WTC11 (cell line): ENCODE data around the gene SLC27A5. TPM values are rescaled to one million over a fixed set of nuclear protein-coding genes. Genes with fewer than 3 reads are reported as not detected.

Experiments used
- ATAC-seq: fragments of 200-7000 bp; cut with Tn5 transposase; 2 replicates; pipeline ENCODE4 v1.10.0; 2021; ENCODE audit warnings: mild to moderate bottlenecking, moderate library complexity
- CTCF ChIA-PET: fragments of 300-600 bp; sonication (Branson Sonifier 250); formaldehyde crosslinking; loops from one replicate; lab custom pipeline; 2021; ENCODE audit warnings: antibody characterized with exemption; lab: Charles Lee
- POLR2A ChIA-PET: fragments of 350-600 bp; sonication (Branson Sonifier 250); formaldehyde crosslinking; loops from one replicate; lab custom pipeline; 2021; ENCODE audit warnings: antibody characterized with exemption; lab: Charles Lee
- DNase-seq: peaks from one replicate; pipeline ENCODE4 v3.0.0; 2021; ENCODE audit warnings: low spot score
- H3K27ac Mint-ChIP-seq: 2 replicates; pipeline ENCODE4 v1.8.0; 2021; ENCODE audit warnings: mixed read lengths
- H3K27me3 Mint-ChIP-seq: 2 replicates; pipeline ENCODE4 v1.8.0; 2021; ENCODE audit warnings: low read depth, mild to moderate bottlenecking, moderate library complexity, mixed read lengths
- H3K36me3 Mint-ChIP-seq: 2 replicates; pipeline ENCODE4 v1.8.0; 2021; ENCODE audit warnings: mixed read lengths
- H3K4me1 Mint-ChIP-seq: 2 replicates; pipeline ENCODE4 v1.8.0; 2022; ENCODE audit warnings: mixed read lengths
- H3K4me3 Mint-ChIP-seq: 2 replicates; pipeline ENCODE4 v1.8.0; 2021; ENCODE audit warnings: mild to moderate bottlenecking, moderate library complexity, mixed read lengths
- H3K9me3 Mint-ChIP-seq: 2 replicates; pipeline ENCODE4 v1.8.0; 2021; ENCODE audit warnings: mixed read lengths
- CREB1 ChIP-seq: sonication (generic); formaldehyde crosslinking; IDR thresholded peaks from 2 replicates; pipeline ENCODE4 v1.8.0; 2023; ENCODE audit warnings: mild to moderate bottlenecking, missing genetic modification reagents
- ELF4 ChIP-seq: sonication (generic); formaldehyde crosslinking; IDR thresholded peaks from 2 replicates; pipeline ENCODE4 v1.8.1; 2022; ENCODE audit warnings: low read depth, mild to moderate bottlenecking, moderate library complexity, missing genetic modification reagents
- FOXK1 ChIP-seq: sonication (generic); formaldehyde crosslinking; IDR thresholded peaks from 2 replicates; pipeline ENCODE4 v1.8.0; 2022; ENCODE audit warnings: mild to moderate bottlenecking, moderate library complexity, missing genetic modification reagents
- FOXP1 ChIP-seq: sonication (generic); formaldehyde crosslinking; IDR thresholded peaks from 2 replicates; pipeline ENCODE4 v1.8.0; 2022; ENCODE audit warnings: missing genetic modification reagents, mild to moderate bottlenecking, moderate library complexity, borderline replicate concordance
- MXD4 ChIP-seq: fragments of 250-450 bp; sonication (Bioruptor Pico); IDR thresholded peaks from 2 replicates; pipeline ENCODE4 v1.8.0; 2021; ENCODE audit warnings: mild to moderate bottlenecking, moderate library complexity, borderline replicate concordance
- NFE2L1 ChIP-seq: sonication (generic); formaldehyde crosslinking; IDR thresholded peaks from 2 replicates; pipeline ENCODE4 v1.8.1; 2023; ENCODE audit warnings: missing genetic modification reagents
- NR2C2 ChIP-seq: sonication (generic); formaldehyde crosslinking; IDR thresholded peaks from 2 replicates; pipeline ENCODE4 v1.8.0; 2022; ENCODE audit warnings: mild to moderate bottlenecking, missing genetic modification reagents
- SMAD3 ChIP-seq: sonication (generic); formaldehyde crosslinking; IDR thresholded peaks from 2 replicates; pipeline ENCODE4 v1.8.0; 2022; ENCODE audit warnings: missing genetic modification reagents, mild to moderate bottlenecking, borderline replicate concordance
- ZNF232 ChIP-seq: sonication (generic); formaldehyde crosslinking; IDR thresholded peaks from 2 replicates; pipeline ENCODE4 v1.8.0; 2022; ENCODE audit warnings: mild to moderate bottlenecking, missing genetic modification reagents
- ZNF317 ChIP-seq: sonication (generic); formaldehyde crosslinking; IDR thresholded peaks from 2 replicates; pipeline ENCODE4 v1.8.1; 2023; ENCODE audit warnings: low read depth, mild to moderate bottlenecking, moderate library complexity, missing genetic modification reagents, borderline replicate concordance
- total RNA-seq: library from RNA; stranded (reverse); gene quantifications from 3 replicates; pipeline ENCODE4 v1.2.3, GENCODE V29; 2021
- TF ChIP-seq, protein P1 (sequence below): fragments of 250-450 bp; sonication (Bioruptor Pico); IDR thresholded peaks from 2 replicates; pipeline ENCODE4 v1.9.0; 2021; ENCODE audit warnings: moderate library complexity, mild to moderate bottlenecking, inconsistent platforms, borderline replicate concordance
- TF ChIP-seq, protein P2 (sequence below): fragments of 250-450 bp; sonication (Bioruptor Pico); IDR thresholded peaks from 2 replicates; pipeline ENCODE4 v1.9.0; 2021; ENCODE audit warnings: mild to moderate bottlenecking, borderline replicate concordance
- TF ChIP-seq, protein P3 (sequence below): fragments of 250-450 bp; sonication (Bioruptor Pico); IDR thresholded peaks from 2 replicates; pipeline ENCODE4 v2.1.2; 2022; ENCODE audit warnings: mild to moderate bottlenecking, moderate library complexity
- TF ChIP-seq, protein P4 (sequence below): sonication (generic); formaldehyde crosslinking; conservative IDR thresholded peaks from 2 replicates; pipeline ENCODE4 v1.8.1; 2023; ENCODE audit warnings: mild to moderate bottlenecking, low read depth, missing genetic modification reagents, moderate library complexity
- TF ChIP-seq, protein P5 (sequence below): sonication (generic); formaldehyde crosslinking; IDR thresholded peaks from 2 replicates; pipeline ENCODE4 v1.8.1; 2023; ENCODE audit warnings: mild to moderate bottlenecking, moderate library complexity, missing genetic modification reagents
- TF ChIP-seq, protein P6 (sequence below): sonication (generic); formaldehyde crosslinking; IDR thresholded peaks from 2 replicates; pipeline ENCODE4 v1.8.1; 2022; ENCODE audit warnings: mild to moderate bottlenecking, moderate library complexity, missing genetic modification reagents
- TF ChIP-seq, protein P7 (sequence below): sonication (generic); formaldehyde crosslinking; IDR thresholded peaks from 2 replicates; pipeline ENCODE4 v1.8.1; 2022; ENCODE audit warnings: mild to moderate bottlenecking, missing genetic modification reagents, moderate library complexity, borderline replicate concordance
- TF ChIP-seq, protein P8 (sequence below): sonication (generic); formaldehyde crosslinking; IDR thresholded peaks from 2 replicates; pipeline ENCODE4 v1.8.0; 2022; ENCODE audit warnings: mild to moderate bottlenecking, missing genetic modification reagents

SLC27A5 gene
- total RNA-seq, 1 experiment from 2014 or later: 21.9 TPM

DNA sequence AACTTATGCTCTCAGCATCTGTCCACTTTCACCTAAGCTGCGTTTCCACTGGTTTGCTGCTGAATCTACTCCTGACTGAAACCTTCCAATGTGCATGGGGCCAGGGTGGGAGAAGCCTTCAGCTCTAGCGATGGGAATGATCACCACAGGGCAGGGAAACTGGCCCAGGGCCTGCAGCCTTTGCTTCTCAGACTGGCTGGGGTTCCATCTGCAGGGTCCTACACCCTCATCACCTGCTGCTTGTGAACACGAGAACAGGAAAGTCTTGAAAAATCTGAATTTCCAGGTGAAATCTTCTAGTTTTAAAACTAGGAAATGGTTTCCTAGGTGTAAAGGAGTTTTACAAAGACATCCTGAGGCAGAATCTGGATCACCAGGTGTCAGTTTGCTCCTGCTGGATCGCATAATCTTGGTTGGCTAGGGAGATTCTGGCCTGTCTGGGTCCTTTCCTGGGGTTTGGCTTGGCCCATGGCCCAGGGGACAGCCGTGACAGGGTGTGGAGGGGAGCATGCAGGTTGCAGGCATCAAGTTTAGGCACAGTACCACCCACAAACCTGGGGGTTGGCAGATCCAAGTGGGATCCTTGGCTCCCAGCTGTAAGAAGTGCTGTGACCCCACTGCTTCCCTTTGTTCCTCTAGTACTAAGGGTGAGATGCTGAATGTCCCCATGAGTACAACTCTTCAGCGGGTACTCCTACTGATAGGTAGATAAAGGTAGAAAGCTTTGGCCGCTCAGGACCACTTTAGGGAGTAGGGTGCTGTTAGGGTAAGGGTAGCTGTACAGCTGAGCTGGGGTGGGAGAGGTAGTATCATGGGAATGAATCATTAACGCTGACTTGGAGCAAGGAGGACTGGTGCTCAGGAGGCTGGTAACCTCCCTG, 48.5 kb upstream of the SLC27A5 start:
- no peak for DNase-seq
- ChIA-PET POLR2A (interaction anchor here (0.6 to 2.8 kb wide), 5 partner anchors 11 to 40 kb away, joined by 3 to 12 read pairs (median 8); partner anchors contain the start of genes TRIM28 and ZBTB45), CTCF (interaction anchor here (1.0 to 3.6 kb wide), 6 partner anchors 14 to 46 kb away, joined by 3 to 20 read pairs (median 11); partner anchors contain the start of gene ZBTB45)
- TF ChIP-seq NR2C2 (CRISPR knock-in tag) (no peak), ELF4 (CRISPR knock-in tag) (no peak), CREB1 (CRISPR knock-in tag) (no peak), FOXP1 (no peak), ZNF232 (CRISPR knock-in tag) (no peak), NFE2L1 (CRISPR knock-in tag) (no peak), MXD4 (CRISPR knock-in tag) (no peak), FOXK1 (CRISPR knock-in tag) (no peak), SMAD3 (no peak), ZNF317 (CRISPR knock-in tag) (no peak)
- TF ChIP-seq, protein P1, sequence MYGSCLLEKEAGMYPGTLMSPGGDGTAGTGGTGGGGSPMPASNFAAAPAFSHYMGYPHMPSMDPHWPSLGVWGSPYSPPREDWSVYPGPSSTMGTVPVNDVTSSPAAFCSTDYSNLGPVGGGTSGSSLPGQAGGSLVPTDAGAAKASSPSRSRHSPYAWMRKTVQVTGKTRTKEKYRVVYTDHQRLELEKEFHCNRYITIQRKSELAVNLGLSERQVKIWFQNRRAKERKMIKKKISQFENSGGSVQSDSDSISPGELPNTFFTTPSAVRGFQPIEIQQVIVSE (CRISPR knock-in tag): no peak
- TF ChIP-seq, protein P2, sequence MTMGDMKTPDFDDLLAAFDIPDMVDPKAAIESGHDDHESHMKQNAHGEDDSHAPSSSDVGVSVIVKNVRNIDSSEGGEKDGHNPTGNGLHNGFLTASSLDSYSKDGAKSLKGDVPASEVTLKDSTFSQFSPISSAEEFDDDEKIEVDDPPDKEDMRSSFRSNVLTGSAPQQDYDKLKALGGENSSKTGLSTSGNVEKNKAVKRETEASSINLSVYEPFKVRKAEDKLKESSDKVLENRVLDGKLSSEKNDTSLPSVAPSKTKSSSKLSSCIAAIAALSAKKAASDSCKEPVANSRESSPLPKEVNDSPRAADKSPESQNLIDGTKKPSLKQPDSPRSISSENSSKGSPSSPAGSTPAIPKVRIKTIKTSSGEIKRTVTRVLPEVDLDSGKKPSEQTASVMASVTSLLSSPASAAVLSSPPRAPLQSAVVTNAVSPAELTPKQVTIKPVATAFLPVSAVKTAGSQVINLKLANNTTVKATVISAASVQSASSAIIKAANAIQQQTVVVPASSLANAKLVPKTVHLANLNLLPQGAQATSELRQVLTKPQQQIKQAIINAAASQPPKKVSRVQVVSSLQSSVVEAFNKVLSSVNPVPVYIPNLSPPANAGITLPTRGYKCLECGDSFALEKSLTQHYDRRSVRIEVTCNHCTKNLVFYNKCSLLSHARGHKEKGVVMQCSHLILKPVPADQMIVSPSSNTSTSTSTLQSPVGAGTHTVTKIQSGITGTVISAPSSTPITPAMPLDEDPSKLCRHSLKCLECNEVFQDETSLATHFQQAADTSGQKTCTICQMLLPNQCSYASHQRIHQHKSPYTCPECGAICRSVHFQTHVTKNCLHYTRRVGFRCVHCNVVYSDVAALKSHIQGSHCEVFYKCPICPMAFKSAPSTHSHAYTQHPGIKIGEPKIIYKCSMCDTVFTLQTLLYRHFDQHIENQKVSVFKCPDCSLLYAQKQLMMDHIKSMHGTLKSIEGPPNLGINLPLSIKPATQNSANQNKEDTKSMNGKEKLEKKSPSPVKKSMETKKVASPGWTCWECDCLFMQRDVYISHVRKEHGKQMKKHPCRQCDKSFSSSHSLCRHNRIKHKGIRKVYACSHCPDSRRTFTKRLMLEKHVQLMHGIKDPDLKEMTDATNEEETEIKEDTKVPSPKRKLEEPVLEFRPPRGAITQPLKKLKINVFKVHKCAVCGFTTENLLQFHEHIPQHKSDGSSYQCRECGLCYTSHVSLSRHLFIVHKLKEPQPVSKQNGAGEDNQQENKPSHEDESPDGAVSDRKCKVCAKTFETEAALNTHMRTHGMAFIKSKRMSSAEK (CRISPR knock-in tag): no peak
- TF ChIP-seq, protein P3, sequence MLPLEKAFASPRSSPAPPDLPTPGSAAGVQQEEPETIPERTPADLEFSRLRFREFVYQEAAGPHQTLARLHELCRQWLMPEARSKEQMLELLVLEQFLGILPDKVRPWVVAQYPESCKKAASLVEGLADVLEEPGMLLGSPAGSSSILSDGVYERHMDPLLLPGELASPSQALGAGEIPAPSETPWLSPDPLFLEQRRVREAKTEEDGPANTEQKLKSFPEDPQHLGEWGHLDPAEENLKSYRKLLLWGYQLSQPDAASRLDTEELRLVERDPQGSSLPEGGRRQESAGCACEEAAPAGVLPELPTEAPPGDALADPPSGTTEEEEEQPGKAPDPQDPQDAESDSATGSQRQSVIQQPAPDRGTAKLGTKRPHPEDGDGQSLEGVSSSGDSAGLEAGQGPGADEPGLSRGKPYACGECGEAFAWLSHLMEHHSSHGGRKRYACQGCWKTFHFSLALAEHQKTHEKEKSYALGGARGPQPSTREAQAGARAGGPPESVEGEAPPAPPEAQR (CRISPR knock-in tag): no peak
- TF ChIP-seq, protein P4, sequence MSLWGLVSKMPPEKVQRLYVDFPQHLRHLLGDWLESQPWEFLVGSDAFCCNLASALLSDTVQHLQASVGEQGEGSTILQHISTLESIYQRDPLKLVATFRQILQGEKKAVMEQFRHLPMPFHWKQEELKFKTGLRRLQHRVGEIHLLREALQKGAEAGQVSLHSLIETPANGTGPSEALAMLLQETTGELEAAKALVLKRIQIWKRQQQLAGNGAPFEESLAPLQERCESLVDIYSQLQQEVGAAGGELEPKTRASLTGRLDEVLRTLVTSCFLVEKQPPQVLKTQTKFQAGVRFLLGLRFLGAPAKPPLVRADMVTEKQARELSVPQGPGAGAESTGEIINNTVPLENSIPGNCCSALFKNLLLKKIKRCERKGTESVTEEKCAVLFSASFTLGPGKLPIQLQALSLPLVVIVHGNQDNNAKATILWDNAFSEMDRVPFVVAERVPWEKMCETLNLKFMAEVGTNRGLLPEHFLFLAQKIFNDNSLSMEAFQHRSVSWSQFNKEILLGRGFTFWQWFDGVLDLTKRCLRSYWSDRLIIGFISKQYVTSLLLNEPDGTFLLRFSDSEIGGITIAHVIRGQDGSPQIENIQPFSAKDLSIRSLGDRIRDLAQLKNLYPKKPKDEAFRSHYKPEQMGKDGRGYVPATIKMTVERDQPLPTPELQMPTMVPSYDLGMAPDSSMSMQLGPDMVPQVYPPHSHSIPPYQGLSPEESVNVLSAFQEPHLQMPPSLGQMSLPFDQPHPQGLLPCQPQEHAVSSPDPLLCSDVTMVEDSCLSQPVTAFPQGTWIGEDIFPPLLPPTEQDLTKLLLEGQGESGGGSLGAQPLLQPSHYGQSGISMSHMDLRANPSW (CRISPR knock-in tag): no peak
- TF ChIP-seq, protein P5, sequence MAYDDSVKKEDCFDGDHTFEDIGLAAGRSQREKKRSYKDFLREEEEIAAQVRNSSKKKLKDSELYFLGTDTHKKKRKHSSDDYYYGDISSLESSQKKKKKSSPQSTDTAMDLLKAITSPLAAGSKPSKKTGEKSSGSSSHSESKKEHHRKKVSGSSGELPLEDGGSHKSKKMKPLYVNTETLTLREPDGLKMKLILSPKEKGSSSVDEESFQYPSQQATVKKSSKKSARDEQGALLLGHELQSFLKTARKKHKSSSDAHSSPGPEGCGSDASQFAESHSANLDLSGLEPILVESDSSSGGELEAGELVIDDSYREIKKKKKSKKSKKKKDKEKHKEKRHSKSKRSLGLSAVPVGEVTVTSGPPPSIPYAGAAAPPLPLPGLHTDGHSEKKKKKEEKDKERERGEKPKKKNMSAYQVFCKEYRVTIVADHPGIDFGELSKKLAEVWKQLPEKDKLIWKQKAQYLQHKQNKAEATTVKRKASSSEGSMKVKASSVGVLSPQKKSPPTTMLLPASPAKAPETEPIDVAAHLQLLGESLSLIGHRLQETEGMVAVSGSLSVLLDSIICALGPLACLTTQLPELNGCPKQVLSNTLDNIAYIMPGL: no peak
- TF ChIP-seq, protein P6, sequence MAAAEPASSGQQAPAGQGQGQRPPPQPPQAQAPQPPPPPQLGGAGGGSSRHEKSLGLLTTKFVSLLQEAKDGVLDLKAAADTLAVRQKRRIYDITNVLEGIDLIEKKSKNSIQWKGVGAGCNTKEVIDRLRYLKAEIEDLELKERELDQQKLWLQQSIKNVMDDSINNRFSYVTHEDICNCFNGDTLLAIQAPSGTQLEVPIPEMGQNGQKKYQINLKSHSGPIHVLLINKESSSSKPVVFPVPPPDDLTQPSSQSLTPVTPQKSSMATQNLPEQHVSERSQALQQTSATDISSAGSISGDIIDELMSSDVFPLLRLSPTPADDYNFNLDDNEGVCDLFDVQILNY (CRISPR knock-in tag): no peak
- TF ChIP-seq, protein P7, sequence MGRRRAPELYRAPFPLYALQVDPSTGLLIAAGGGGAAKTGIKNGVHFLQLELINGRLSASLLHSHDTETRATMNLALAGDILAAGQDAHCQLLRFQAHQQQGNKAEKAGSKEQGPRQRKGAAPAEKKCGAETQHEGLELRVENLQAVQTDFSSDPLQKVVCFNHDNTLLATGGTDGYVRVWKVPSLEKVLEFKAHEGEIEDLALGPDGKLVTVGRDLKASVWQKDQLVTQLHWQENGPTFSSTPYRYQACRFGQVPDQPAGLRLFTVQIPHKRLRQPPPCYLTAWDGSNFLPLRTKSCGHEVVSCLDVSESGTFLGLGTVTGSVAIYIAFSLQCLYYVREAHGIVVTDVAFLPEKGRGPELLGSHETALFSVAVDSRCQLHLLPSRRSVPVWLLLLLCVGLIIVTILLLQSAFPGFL (CRISPR knock-in tag): no peak
- TF ChIP-seq, protein P8, sequence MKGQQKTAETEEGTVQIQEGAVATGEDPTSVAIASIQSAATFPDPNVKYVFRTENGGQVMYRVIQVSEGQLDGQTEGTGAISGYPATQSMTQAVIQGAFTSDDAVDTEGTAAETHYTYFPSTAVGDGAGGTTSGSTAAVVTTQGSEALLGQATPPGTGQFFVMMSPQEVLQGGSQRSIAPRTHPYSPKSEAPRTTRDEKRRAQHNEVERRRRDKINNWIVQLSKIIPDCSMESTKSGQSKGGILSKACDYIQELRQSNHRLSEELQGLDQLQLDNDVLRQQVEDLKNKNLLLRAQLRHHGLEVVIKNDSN: no peak
- Mint-ChIP-seq H3K27ac (no peak overlapping the region), H3K4me1 (peaks cover 36% of the 10 kb centered on the region), H3K9me3 (no peaks in the 10 kb centered on the region), H3K4me3 (peak overlapping the region; percentile 97), H3K27me3 (peaks cover 56% of the 10 kb centered on the region), H3K36me3 (peaks cover 14% of the 10 kb centered on the region)
- no peak for ATAC-seq
